Measurements from ENCODE around the gene GP9. TPM values are rescaled to one million over a fixed set of nuclear protein-coding genes. Genes with fewer than 3 reads are reported as not detected.

Gene GP9
- not detected for total RNA-seq
- long read RNA-seq = 0 reads

- intact Hi-C loops (cut with micrococcal nuclease) = no loop called here
- DNase-seq (no peak), ATAC-seq (no peak)
Measured at GRCh38 chr3:129060276-129061022, at the start of gene GP9. GP9 (plus strand) TSS chr3:129060779; CDS start chr3:129061740, 961 bp downstream.

- DNase-seq = no peak
- intact Hi-C loops (cut with micrococcal nuclease) = no loop called here
- no peak for ATAC-seq
Measured at GRCh38 chr3:129013491-129013891, 47.1 kb upstream of the GP9 start.

GRCh38 chr3:129014148-129014547 lies 46.4 kb upstream of the GP9 start:
- peak; percentile 68 for DNase-seq
- ATAC-seq = peak; percentile 22
- intact Hi-C loops (cut with micrococcal nuclease) = no loop called here

GRCh38 chr3:129014793-129015345 lies 45.7 kb upstream of the GP9 start:
- intact Hi-C loops (cut with micrococcal nuclease) = no loop called here
- no peak for DNase-seq

GRCh38 chr3:129015388-129016105 lies 45.0 kb upstream of the GP9 start:
- no peak for DNase-seq
- intact Hi-C loops (cut with micrococcal nuclease) = no loop called here

More at GRCh38 chr3:129014793-129015345, 45.7 kb upstream of the GP9 start:
- ATAC-seq = no peak

GRCh38 chr3:129016356-129016719 lies 44.2 kb upstream of the GP9 start:
- no peak for DNase-seq
- peak; percentile 7 for ATAC-seq
- intact Hi-C loops (cut with micrococcal nuclease) = no loop called here

More at GRCh38 chr3:129015388-129016105, 45.0 kb upstream of the GP9 start:
- peak; percentile 44 for ATAC-seq

- intact Hi-C loops (cut with micrococcal nuclease) = no loop called here
- peak; percentile 83 for DNase-seq
- ATAC-seq = peak; percentile 66
Measured at GRCh38 chr3:129016720-129017483, 43.7 kb upstream of the GP9 start.

GRCh38 chr3:129017484-129017899 lies 43.1 kb upstream of the GP9 start:
- DNase-seq (no peak), ATAC-seq (no peak)
- intact Hi-C loops (cut with micrococcal nuclease) = no loop called here

GRCh38 chr3:129018271-129018670 lies 42.3 kb upstream of the GP9 start:
- ATAC-seq = no peak
- intact Hi-C loops (cut with micrococcal nuclease) = no loop called here
- DNase-seq = no peak

GRCh38 chr3:129018751-129019150 lies 41.8 kb upstream of the GP9 start:
- ATAC-seq = no peak

GRCh38 chr3:129019266-129019665 lies 41.3 kb upstream of the GP9 start:
- no peak for DNase-seq
- ATAC-seq = no peak
- intact Hi-C loops (cut with micrococcal nuclease) = no loop called here

More at GRCh38 chr3:129018751-129019150, 41.8 kb upstream of the GP9 start:
- intact Hi-C loops (cut with micrococcal nuclease) = no loop called here
- DNase-seq = no peak

GRCh38 chr3:129020691-129021090 lies 39.9 kb upstream of the GP9 start:
- intact Hi-C loops (cut with micrococcal nuclease) = no loop called here
- DNase-seq (no peak), ATAC-seq (no peak)

- DNase-seq (no peak), ATAC-seq (no peak)
- intact Hi-C loops (cut with micrococcal nuclease) = no loop called here
Measured at GRCh38 chr3:129021140-129021551, 39.4 kb upstream of the GP9 start.

- peak; percentile 77 for ATAC-seq
- intact Hi-C loops (cut with micrococcal nuclease) = no loop called here
- DNase-seq = peak; percentile 93
Measured at GRCh38 chr3:129022114-129023007, 38.2 kb upstream of the GP9 start.

- no peak for ATAC-seq
- intact Hi-C loops (cut with micrococcal nuclease) = no loop called here
- DNase-seq = no peak
Measured at GRCh38 chr3:129023008-129023358, 37.6 kb upstream of the GP9 start.

GRCh38 chr3:129023909-129024308 lies 36.7 kb upstream of the GP9 start:
- intact Hi-C loops (cut with micrococcal nuclease) = no loop called here
- no peak for DNase-seq

GRCh38 chr3:129025108-129025507 lies 35.5 kb upstream of the GP9 start:
- no peak for ATAC-seq
- intact Hi-C loops (cut with micrococcal nuclease) = no loop called here
- peak; percentile 34 for DNase-seq

More at GRCh38 chr3:129023909-129024308, 36.7 kb upstream of the GP9 start:
- no peak for ATAC-seq

- intact Hi-C loops (cut with micrococcal nuclease) = no loop called here
- DNase-seq (peak; percentile 85), ATAC-seq (peak; percentile 69)
Measured at GRCh38 chr3:129025691-129026435, 34.7 kb upstream of the GP9 start.

All from left ventricle myocardium superior (tissue), 1 donor.